DND-41 (cell line): ENCODE results near the gene ENTPD6.

Experiments used
- EZH2 ChIP-seq: IDR thresholded peaks from 3 replicates; pipeline ENCODE4 v1.6.1; 2012; ENCODE audit warnings: borderline replicate concordance, low read depth, mild to moderate bottlenecking, moderate library complexity, low read length, inconsistent platforms; ENCODE audit not compliant: severe bottlenecking
- TF ChIP-seq, protein P1 (sequence below): IDR thresholded peaks from 2 replicates; pipeline ENCODE4 v1.5.1; 2012; ENCODE audit warnings: borderline replicate concordance, low read length, moderate library complexity, mild to moderate bottlenecking; ENCODE audit not compliant: poor library complexity, severe bottlenecking; ENCODE audit errors: extremely low read depth

DNA sequence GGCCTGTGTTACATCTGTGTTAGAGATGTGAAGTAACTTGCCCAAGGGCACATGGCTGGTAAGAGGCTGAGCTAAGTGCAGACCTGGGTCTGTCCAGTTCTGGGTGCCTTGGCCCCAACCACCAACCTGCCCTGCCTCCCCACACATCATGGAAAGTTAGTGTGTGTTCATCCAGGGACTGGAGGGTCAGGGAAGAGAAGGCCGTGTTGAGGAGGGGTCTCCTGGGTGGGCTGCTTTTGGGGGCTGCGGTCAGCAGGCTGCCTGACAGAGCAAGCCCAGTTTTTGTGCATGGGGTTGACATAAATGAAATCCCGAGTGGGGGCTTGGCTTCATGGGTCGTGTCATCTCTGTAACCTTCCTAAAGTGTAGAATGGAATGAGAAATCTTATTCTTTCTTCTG lies 63.3 kb downstream of the ENTPD6 start:
- TF ChIP-seq, protein P1, sequence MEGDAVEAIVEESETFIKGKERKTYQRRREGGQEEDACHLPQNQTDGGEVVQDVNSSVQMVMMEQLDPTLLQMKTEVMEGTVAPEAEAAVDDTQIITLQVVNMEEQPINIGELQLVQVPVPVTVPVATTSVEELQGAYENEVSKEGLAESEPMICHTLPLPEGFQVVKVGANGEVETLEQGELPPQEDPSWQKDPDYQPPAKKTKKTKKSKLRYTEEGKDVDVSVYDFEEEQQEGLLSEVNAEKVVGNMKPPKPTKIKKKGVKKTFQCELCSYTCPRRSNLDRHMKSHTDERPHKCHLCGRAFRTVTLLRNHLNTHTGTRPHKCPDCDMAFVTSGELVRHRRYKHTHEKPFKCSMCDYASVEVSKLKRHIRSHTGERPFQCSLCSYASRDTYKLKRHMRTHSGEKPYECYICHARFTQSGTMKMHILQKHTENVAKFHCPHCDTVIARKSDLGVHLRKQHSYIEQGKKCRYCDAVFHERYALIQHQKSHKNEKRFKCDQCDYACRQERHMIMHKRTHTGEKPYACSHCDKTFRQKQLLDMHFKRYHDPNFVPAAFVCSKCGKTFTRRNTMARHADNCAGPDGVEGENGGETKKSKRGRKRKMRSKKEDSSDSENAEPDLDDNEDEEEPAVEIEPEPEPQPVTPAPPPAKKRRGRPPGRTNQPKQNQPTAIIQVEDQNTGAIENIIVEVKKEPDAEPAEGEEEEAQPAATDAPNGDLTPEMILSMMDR, result no peak
- no peak for TF ChIP-seq EZH2
